SK-N-SH treated with all-trans-retinoic acid at 6 μM for 48 hours (cell line): ENCODE data around the gene LY6G5B.

Experiments
- ATAC-seq: fragments of 200-7000 bp; cut with Tn5 transposase; 3 replicates; pipeline ENCODE4 v1.9.1; 2020; ENCODE audit warnings: mild to moderate bottlenecking, moderate library complexity
- ARNTL ChIP-seq: fragments of 450-650 bp; formaldehyde crosslinking; IDR thresholded peaks from 2 replicates; pipeline ENCODE4 v1.5.0; 2020; ENCODE audit warnings: low read depth, mild to moderate bottlenecking, moderate library complexity, borderline replicate concordance
- BACH2 ChIP-seq: fragments of 250-450 bp; sonication (Bioruptor Pico); IDR thresholded peaks from 2 replicates; pipeline ENCODE4 v1.9.0; 2021; ENCODE audit warnings: mild to moderate bottlenecking, borderline replicate concordance
- CREB5 ChIP-seq: fragments of 250-450 bp; sonication (Bioruptor Pico); IDR thresholded peaks from 2 replicates; pipeline ENCODE4 v1.5.1; 2020; ENCODE audit warnings: low read depth, mild to moderate bottlenecking, moderate library complexity
- CSDC2 ChIP-seq: fragments of 250-450 bp; sonication (Bioruptor Pico); IDR thresholded peaks from 2 replicates; pipeline ENCODE4 v1.5.0; 2020; ENCODE audit warnings: mild to moderate bottlenecking, moderate library complexity
- CSRNP3 ChIP-seq: fragments of 250-450 bp; sonication (Bioruptor Pico); IDR thresholded peaks from 2 replicates; pipeline ENCODE4 v1.5.1; 2021; ENCODE audit warnings: mild to moderate bottlenecking, moderate library complexity
- ESRRG ChIP-seq: fragments of 250-450 bp; sonication (Bioruptor Pico); IDR thresholded peaks from 2 replicates; pipeline ENCODE4 v1.6.1; 2021; ENCODE audit warnings: mild to moderate bottlenecking
- GLIS3 ChIP-seq: fragments of 250-450 bp; sonication (Bioruptor Pico); IDR thresholded peaks from 2 replicates; pipeline ENCODE4 v1.5.0; 2020; ENCODE audit warnings: mild to moderate bottlenecking, moderate library complexity
- ISL1 ChIP-seq: fragments of 250-450 bp; sonication (Bioruptor Pico); IDR thresholded peaks from 2 replicates; pipeline ENCODE4 v2.1.2; 2022; ENCODE audit warnings: mild to moderate bottlenecking, moderate library complexity
- OSR1 ChIP-seq: fragments of 250-450 bp; sonication (Bioruptor Pico); IDR thresholded peaks from 2 replicates; pipeline ENCODE4 v1.8.0; 2022; ENCODE audit warnings: moderate library complexity, mild to moderate bottlenecking, inconsistent platforms
- POU6F1 ChIP-seq: fragments of 250-450 bp; sonication (Bioruptor Pico); IDR thresholded peaks from 2 replicates; pipeline ENCODE4 v1.8.0; 2021; ENCODE audit warnings: low read depth, mild to moderate bottlenecking, moderate library complexity, borderline replicate concordance
- PPARA ChIP-seq: fragments of 250-450 bp; sonication (Bioruptor Pico); IDR thresholded peaks from 2 replicates; pipeline ENCODE4 v1.5.0; 2020; ENCODE audit warnings: mild to moderate bottlenecking, borderline replicate concordance
- RARB ChIP-seq: fragments of 250-450 bp; sonication (Bioruptor Pico); IDR thresholded peaks from 2 replicates; pipeline ENCODE4 v1.8.0; 2021; ENCODE audit warnings: mild to moderate bottlenecking, moderate library complexity
- SNAI2 ChIP-seq: fragments of 250-450 bp; sonication (Bioruptor Pico); IDR thresholded peaks from 2 replicates; pipeline ENCODE4 v1.5.0; 2020; ENCODE audit warnings: mild to moderate bottlenecking, moderate library complexity
- TCF4 ChIP-seq: fragments of 250-450 bp; sonication (Bioruptor Pico); IDR thresholded peaks from 2 replicates; pipeline ENCODE4 v1.8.0; 2021; ENCODE audit warnings: mild to moderate bottlenecking, moderate library complexity, borderline replicate concordance
- TOX ChIP-seq: fragments of 250-450 bp; sonication (Bioruptor Pico); IDR thresholded peaks from 2 replicates; pipeline ENCODE4 v1.8.0; 2021; ENCODE audit warnings: mild to moderate bottlenecking, moderate library complexity, borderline replicate concordance
- ZC3H10 ChIP-seq: fragments of 250-450 bp; sonication (Bioruptor Pico); IDR thresholded peaks from 2 replicates; pipeline ENCODE4 v1.5.1; 2021; ENCODE audit warnings: mild to moderate bottlenecking, moderate library complexity
- ZFP30 ChIP-seq: fragments of 450-650 bp; formaldehyde crosslinking; IDR thresholded peaks from 2 replicates; pipeline ENCODE4 v1.5.0; 2022; ENCODE audit warnings: mild to moderate bottlenecking, moderate library complexity
- ZNF565 ChIP-seq: fragments of 450-650 bp; formaldehyde crosslinking; conservative IDR thresholded peaks from 2 replicates; pipeline ENCODE4 v1.5.0; 2020; ENCODE audit warnings: low read depth, mild to moderate bottlenecking, moderate library complexity
- ZNF70 ChIP-seq: fragments of 450-650 bp; formaldehyde crosslinking; IDR thresholded peaks from 2 replicates; pipeline ENCODE4 v1.5.0; 2020; ENCODE audit warnings: mild to moderate bottlenecking, moderate library complexity
- ZNF8 ChIP-seq: fragments of 450-650 bp; formaldehyde crosslinking; IDR thresholded peaks from 2 replicates; pipeline ENCODE4 v1.5.0; 2020; ENCODE audit warnings: mild to moderate bottlenecking, moderate library complexity
- TF ChIP-seq, protein P1 (sequence below): fragments of 250-450 bp; sonication (Bioruptor Pico); IDR thresholded peaks from 2 replicates; pipeline ENCODE4 v1.8.0; 2020; ENCODE audit warnings: mild to moderate bottlenecking, moderate library complexity, borderline replicate concordance
- TF ChIP-seq, protein P2 (sequence below): fragments of 250-450 bp; sonication (Bioruptor Pico); IDR thresholded peaks from 2 replicates; pipeline ENCODE4 v1.5.0; 2020; ENCODE audit warnings: mild to moderate bottlenecking, moderate library complexity

LY6G5B gene

GRCh38 chr6:31710523-31711219 is 40.9 kb downstream of the LY6G5B start:
- ATAC-seq: no peak
- TF ChIP-seq, protein P1, sequence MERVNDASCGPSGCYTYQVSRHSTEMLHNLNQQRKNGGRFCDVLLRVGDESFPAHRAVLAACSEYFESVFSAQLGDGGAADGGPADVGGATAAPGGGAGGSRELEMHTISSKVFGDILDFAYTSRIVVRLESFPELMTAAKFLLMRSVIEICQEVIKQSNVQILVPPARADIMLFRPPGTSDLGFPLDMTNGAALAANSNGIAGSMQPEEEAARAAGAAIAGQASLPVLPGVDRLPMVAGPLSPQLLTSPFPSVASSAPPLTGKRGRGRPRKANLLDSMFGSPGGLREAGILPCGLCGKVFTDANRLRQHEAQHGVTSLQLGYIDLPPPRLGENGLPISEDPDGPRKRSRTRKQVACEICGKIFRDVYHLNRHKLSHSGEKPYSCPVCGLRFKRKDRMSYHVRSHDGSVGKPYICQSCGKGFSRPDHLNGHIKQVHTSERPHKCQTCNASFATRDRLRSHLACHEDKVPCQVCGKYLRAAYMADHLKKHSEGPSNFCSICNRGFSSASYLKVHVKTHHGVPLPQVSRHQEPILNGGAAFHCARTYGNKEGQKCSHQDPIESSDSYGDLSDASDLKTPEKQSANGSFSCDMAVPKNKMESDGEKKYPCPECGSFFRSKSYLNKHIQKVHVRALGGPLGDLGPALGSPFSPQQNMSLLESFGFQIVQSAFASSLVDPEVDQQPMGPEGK (CRISPR knock-in tag): no peak
- TF ChIP-seq, protein P2, sequence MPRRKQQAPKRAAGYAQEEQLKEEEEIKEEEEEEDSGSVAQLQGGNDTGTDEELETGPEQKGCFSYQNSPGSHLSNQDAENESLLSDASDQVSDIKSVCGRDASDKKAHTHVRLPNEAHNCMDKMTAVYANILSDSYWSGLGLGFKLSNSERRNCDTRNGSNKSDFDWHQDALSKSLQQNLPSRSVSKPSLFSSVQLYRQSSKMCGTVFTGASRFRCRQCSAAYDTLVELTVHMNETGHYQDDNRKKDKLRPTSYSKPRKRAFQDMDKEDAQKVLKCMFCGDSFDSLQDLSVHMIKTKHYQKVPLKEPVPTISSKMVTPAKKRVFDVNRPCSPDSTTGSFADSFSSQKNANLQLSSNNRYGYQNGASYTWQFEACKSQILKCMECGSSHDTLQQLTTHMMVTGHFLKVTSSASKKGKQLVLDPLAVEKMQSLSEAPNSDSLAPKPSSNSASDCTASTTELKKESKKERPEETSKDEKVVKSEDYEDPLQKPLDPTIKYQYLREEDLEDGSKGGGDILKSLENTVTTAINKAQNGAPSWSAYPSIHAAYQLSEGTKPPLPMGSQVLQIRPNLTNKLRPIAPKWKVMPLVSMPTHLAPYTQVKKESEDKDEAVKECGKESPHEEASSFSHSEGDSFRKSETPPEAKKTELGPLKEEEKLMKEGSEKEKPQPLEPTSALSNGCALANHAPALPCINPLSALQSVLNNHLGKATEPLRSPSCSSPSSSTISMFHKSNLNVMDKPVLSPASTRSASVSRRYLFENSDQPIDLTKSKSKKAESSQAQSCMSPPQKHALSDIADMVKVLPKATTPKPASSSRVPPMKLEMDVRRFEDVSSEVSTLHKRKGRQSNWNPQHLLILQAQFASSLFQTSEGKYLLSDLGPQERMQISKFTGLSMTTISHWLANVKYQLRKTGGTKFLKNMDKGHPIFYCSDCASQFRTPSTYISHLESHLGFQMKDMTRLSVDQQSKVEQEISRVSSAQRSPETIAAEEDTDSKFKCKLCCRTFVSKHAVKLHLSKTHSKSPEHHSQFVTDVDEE (CRISPR knock-in tag): no peak
- TF ChIP-seq ZNF565 (CRISPR knock-in tag) (no peak), ARNTL (CRISPR knock-in tag) (no peak), CREB5 (CRISPR knock-in tag) (no peak), ZNF8 (CRISPR knock-in tag) (no peak), RARB (CRISPR knock-in tag) (no peak), CSDC2 (CRISPR knock-in tag) (no peak), ZNF70 (CRISPR knock-in tag) (no peak), PPARA (CRISPR knock-in tag) (no peak), SNAI2 (CRISPR knock-in tag) (no peak), ISL1 (CRISPR knock-in tag) (no peak), ZC3H10 (no peak), ZFP30 (no peak), TCF4 (no peak), ESRRG (CRISPR knock-in tag) (no peak), GLIS3 (no peak), OSR1 (CRISPR knock-in tag) (no peak)

- TF ChIP-seq CREB5 (CRISPR knock-in tag) (no peak), TOX (CRISPR knock-in tag) (no peak), PPARA (CRISPR knock-in tag) (no peak), ZNF565 (CRISPR knock-in tag) (no peak), ESRRG (CRISPR knock-in tag) (no peak), POU6F1 (no peak), SNAI2 (CRISPR knock-in tag) (no peak), BACH2 (CRISPR knock-in tag) (no peak), CSRNP3 (CRISPR knock-in tag) (no peak), RARB (CRISPR knock-in tag) (no peak)
- TF ChIP-seq, protein P2 (CRISPR knock-in tag): no peak
- TF ChIP-seq, all 23 proteins: peak for 0
- ATAC-seq: no peak
These were observed 41.5 kb downstream of the LY6G5B start for GRCh38 chr6:31711233-31711632.
